ENCODE results near the gene TMEM176A.
"Not testable (repeated sequence)": the region's sequence is repeated elsewhere in the genome, so short reads cannot be mapped to it uniquely, and the experiment has no call there.

The TMEM176A gene

GRCh38 chr7:150800581-150801241 is at the start of gene TMEM176A:
Gene TMEM176A, plus strand, starts transcription at chr7:150800769. Its CDS starts 782 bp downstream, at chr7:150801551.
- peak; percentile 73 for DNase-seq

GRCh38 chr7:150751702-150752101 is 48.9 kb upstream of the TMEM176A start:
- no peak for DNase-seq

DNA sequence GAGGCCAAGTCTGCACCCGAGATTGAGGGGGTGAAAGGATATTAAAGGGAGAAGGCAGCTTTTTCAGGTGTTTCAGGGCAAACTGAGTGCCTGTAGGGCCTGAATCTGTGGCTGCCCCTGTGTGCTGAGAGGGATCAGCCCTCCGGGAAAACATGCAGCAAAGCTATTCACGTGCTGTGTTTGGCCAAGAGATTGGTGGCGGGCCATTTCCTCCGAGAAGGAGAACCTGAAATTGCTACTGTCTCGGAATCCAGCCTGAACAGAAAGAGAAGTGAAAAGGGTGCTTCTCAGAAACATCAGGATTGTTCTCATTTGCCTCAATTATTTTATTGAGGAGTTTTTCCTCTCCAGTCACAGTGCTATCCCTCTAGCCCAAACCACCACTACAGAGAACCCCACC is 47.3 kb upstream of the TMEM176A start:
- no peak for DNase-seq

DNA sequence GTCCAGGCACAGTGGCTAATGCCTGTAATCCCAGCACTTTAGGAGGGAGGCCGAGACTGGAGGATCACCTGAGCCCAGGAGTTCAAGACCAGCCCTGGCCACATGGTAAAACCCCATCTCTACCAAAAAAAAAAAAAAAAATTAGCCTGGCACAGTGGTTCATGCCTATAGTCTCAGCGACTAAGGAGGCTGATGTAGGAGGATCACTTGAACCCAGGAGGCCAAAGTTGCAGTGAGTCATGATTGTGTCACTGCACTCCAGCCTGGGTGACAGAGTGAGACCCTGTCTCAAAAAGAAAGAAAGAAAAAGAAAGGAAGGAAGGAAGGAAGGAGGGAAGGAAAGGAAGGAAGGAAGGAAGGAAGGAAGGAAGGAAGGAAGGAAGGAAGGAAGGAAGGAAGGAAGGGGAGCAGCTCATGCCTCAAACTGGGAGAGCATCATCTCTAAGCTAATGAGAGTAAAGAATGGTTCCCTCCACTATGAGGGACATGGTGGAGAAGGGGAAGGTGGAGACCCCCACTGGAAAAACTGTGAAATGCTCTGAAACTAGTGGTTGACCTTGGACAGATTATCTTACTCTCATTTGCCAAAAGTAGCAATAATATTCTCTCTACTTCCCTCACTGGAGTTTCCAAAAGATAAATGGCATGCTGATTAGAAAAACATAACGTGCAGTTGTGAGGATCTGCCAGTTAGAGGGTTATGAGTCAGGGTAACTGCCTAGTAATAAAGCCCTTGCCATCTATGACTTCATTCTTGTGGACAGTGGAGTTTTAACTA is 46.6 kb upstream of the TMEM176A start:
- DNase-seq = no peak

DNA sequence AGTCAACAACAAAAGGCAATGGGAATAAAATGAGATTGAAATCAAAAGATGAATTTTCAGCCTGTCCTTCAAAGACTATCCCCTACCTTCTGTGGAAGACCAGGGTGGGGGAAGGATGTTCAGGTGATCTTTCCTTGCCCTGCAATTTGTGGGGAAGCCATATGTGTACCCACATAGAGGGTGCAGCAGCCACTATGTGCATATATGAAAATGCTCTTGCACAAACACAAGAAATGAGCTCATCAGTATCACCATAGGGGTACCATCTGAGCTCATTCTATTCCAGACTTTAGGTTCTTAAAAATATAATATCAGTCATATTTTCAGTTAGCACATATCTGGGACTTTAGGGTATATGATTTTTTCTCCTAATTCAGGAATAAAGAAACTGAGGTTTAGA is 45.6 kb upstream of the TMEM176A start:
- DNase-seq = no peak

DNA sequence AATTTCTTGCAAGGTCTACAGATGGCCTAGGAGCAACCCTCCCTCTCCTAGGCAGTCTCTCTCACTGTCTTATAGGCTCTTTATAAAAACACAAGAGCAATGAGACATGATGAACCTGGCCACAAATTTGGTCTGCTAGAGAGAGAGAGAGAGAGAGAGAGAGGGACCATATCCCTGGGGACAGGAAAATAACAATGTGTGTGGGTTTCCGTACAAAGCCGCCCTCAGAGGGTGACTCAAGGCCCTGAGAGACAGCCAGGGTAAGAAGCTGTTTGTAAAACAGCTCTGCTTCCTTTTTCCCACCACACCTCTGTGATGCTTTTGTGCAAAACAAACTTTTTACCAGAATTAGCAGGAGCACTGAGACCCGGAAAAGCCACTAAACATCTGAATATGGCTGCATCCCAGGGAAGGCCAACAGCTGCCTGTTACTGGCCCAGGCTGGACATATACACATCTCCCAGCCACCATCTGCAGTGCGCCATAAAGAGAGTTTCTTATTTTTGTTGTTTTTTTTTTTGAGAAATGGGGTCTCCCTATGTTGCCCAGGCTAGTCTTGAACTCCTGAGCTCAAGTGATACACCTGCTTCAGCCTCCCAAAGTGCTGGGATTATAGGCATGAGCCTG is 45.0 kb upstream of the TMEM176A start:
- DNase-seq = no peak

DNA sequence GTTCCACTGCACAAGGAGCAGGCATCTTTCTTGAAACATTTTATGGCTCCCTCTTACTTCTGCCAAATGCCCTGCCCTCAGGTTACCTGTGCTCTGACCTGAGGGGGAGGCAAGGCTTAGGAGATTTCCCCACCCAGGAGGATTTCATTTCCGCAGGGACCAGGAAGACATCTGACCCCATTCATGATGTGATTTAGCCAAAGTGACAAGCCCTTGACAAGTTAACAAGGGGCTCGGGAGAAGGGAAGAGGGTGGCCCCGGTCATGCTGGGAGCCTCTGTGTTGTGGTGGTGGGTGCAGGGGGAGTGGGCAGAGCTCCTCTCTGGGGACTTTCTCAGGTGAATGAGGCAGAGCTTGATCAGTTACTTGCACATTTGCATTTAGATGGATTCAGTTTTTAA is 44.4 kb upstream of the TMEM176A start:
- no peak for DNase-seq

DNA sequence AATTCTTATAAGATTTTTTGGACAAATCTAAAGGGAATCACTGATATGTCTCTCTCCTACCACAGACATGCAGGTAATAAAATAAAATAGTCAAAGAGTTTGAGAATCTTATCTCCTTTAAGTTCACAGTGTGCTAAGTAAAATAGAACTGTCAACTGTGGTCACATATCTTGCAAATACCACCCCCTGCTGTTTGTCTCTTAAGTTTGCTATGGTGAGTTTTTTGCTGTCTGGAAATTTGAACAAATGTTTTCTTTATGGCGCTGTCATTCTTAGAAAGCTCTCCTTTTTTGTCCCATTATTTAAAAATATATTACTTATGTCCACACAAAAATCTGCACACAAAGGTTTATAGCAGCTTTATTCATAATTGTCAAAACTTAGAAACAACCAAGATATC is 43.7 kb upstream of the TMEM176A start:
- no peak for DNase-seq

DNA sequence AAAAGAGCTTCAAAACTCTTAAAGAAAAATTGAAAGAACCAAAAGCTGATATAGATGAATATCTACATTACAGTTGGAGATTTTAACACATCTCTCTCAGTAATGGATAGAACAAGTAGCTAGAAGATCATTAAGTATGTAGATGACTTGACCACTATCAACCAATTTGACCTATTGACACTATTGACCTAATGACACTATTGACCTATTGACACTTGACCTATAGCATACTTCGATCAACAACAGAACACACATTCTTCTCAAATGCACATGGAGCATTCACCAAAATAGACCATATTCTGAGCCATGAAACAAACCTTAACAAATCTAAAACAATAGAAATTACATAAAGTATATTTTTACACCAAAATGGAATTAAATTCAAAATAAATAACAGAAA is 41.1 kb upstream of the TMEM176A start:
- no peak for DNase-seq

DNA sequence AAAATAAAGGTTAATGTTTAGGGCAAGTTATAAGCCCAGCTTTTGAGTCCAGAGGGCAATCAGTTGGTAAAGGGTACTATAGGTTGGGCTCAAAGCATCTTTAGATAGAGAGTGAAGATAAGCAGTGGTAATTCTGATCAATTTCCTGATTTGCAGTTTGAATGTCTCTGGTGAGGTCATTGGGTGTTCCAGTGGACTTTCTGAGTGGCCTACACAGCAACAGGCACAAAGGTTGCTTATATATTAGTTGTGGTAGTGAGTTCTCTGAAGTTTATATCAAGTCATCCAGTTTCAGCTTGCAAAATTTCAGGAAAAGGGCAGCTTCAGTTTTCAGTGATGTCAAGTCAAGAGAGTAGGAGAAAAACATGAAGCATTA is 34.2 kb upstream of the TMEM176A start:
- DNase-seq = no peak

DNA sequence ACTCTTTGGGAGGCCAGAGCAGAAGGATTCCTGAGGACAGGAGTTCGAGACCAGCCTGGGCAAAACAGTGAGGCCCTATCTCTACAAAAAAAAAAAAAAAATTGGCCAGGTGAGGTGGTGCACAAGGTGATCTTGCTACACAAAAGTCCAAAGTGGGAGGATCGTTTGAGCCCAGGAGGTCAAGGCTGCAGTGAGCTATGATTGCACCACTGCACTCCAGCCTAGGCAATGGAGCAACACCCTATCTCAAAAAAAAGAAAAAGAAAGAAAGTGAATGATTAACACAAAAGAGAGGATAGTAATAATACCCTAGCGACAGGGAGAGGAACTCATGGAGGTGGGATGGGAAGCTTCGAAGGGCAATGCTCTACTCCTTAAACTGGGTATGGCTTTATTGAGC is 30.8 kb upstream of the TMEM176A start:
- DNase-seq = no peak

DNA sequence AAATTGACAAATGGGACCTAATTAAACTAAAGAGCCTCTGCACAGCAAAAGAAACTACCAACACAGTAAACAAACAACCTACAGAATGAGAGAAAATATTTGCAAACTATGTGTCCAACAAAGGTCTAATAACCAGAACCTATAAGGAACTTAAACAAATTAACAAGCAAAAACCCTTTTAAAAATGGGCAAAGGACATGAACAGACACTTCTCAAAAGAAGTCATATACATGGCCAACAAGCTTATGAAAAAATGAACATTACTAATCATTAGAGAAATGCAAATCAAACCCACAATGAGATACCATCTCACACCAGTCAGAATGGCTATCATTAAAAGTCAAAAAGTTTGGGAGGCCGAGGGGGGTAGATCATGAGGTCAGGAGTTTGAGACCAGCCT is 26.4 kb upstream of the TMEM176A start:
- DNase-seq = not testable (repeated sequence)

GRCh38 chr7:150778014-150778737 is 22.4 kb upstream of the TMEM176A start:
- DNase-seq = no peak

DNA sequence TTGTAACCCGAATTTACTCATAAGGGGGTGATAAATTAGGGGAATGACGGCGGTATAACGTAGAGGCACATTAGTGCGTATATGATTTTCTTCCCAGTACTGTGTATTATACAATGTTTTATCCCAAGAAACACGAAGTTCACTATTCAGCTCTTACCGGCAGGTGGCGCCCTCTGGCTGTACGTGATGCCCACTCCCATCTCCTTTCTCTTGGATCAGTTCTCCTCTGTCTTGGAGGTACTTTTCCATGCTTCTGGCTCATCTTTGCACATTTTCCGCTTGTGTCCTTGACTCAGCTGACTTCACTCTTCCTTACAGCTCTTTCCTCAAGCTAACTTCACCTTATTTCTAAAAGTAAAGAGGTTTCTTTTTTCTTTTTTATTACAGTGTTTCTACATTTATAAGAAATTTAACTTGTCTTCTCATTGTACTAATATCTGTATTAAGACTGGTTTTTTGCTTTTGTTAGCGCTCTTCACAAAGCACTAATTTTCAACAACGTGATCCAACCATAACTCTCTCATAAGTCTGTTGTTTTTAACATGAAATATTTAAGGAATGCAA is 21.7 kb upstream of the TMEM176A start:
- peak; percentile 79 for DNase-seq

GRCh38 chr7:150780292-150780691 is 20.3 kb upstream of the TMEM176A start:
- no peak for DNase-seq

- DNase-seq = no peak
Measured at GRCh38 chr7:150781103-150781502, 19.5 kb upstream of the TMEM176A start.

DNA sequence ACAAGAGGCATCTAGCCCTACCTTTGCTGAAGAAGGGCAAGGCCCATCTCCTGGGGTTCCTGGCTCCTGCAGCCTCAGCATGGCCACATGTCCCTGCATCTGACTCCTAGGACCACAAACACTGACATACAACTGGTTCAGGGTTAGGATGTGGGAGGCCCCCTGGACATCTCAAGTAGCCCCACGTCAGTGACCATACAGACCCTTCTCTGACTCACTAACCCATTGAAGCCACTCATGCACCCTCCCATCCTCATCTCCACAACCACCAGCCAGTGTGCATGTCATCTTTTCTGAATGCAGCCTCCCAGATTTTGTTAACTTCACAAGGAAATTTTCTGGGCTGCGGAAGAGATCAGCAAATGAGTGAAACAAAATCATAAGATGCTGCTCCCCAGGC is 18.6 kb upstream of the TMEM176A start:
- DNase-seq = no peak

GRCh38 chr7:150784120-150784736 is 16.3 kb upstream of the TMEM176A start:
- DNase-seq = no peak

DNA sequence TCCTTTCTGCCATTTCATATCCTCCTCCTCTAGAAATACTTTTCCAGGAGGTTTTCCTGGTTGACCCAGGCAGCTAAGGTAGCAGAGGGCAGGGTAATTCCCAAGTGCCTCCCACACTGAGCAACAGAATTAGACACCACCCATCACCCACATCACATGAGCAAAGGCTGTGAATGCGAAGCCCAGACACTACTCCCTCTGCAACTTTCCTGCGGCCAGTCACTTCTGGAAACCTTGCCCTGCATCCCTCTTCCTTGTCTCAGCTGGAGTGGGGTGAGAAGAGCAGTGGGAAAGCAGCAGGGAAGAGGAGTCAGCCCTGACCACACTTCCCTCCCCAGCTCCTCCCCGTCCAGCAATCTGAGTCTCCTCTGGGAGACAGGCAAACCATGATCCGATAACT is 15.6 kb upstream of the TMEM176A start:
- no peak for DNase-seq

DNA sequence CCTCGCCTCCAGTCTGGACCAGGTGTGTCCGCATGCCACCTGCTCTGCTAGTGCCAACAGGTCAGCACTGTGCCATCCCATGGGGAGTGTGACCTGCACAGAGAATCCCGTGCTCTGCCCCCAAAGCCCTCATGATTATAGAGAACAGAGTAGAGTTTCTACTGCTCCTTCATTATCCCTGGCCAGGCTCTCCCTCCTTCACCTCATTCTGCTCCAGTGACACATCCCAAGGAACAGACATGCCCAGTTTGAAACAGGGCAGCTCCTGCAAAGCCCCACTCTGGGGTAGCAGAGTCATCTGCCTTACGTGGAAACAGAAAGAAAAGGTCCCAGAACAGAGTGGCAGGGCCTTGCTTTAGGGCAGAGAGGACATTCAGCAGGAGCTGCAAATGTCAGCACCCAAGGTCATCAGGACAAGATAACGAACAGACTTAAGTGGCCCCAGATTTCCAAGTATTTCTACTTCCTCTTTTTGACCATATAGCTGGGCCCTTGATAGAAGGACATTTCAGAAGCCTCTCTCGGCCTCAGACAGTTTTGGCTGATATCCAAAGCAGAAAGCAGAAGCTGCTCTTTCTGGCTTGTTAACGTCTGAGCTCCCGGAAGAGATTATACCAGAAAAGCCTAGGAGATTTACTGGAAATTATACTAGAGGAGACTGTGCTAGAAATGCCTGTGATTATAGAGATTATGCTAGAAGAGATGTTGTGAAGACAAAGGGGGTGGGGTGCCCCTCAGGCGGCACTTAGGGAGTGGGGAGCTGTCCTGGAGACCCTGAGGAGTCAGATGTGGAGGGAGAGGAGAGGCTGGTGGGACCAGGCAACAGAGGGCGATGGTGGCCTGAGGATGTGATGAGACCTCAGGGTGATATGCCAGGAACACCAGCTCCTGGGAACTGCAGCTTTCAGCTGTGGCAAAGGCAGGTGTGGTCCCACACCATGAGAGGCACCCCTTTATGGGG is 13.0 kb upstream of the TMEM176A start:
- peak; percentile 14 for DNase-seq

DNA sequence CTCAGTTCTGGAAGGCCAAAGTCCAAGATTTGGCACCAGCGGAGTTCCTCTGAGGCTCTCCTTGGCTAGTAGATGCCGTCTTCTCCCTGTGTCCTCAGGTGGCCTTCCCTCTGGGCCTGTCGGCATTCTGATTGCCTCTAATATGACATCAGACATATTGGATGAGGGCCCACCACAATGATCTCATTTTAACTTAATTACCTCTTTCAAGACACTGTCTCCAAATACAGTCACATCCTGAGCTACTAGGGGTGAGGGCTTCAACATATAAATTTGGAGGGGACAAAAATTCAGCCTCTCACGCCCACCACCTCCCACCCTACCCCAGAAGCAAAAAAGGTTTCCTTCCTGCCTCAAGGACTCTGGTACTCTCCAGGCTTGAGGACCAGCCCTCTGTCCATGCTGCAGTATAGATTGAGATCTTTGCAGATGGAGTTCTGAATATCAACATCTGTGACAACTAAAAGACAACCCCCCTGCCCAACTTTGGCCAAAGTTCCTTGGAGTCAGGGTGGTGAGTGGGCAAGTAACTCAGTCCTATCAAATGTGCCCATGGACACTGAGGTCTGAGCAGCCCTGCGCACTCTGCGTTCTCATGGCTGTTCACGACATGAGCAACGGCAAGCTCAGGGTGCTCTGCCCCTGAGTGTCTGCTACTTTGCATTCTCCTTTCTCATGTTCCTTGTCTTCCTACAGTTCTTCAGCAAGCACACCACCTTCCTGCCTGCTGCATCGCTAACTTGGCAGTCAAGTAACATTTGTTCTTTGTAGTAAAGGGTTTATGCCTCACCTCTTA is 11.9 kb upstream of the TMEM176A start:
- DNase-seq = no peak

All from NCI-H146 (cell line).